AG08396 (cell line): ENCODE measurements around the gene TMEM212.

Experiments
- DNase-seq: peaks from one replicate; pipeline ENCODE4 v3.0.0; 2012; ENCODE audit warnings: low spot score, mixed read lengths

Gene TMEM212

DNA sequence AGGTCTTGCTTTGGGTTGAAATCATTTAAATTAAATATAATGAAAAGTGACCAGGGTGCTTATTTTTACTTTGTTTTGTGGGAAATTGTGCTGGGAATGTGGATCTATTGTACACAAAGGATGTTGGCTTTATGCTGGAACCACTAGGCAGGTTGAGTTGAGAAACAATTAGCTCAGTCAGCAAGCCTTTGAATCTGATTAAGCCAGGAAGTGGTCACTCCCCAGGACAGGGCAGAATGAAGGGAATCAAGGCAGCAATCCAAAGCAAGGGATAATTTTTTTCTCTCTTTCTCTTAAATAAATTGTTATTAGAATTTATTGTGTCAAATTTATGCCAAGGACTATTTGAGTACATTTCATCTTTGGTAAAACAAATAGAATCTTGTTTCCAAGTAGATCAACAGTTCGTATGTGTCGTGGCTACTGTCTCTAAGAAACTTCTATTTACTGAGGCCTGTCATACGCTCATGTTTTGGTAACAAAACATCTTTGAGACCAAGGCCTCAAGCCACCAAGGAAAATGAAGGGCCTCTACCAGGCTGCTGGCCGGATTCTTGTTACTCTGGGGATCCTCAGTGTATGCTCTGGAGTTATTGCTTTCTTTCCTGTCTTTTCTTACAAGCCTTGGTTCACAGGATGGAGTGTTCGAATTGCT lies at the start of gene TMEM212:
Gene TMEM212, plus strand, starts transcription at position 486 of the 655 bp plus-strand sequence. Its CDS starts 35 bp downstream, at position 521.
- DNase-seq, result no peak

DNA sequence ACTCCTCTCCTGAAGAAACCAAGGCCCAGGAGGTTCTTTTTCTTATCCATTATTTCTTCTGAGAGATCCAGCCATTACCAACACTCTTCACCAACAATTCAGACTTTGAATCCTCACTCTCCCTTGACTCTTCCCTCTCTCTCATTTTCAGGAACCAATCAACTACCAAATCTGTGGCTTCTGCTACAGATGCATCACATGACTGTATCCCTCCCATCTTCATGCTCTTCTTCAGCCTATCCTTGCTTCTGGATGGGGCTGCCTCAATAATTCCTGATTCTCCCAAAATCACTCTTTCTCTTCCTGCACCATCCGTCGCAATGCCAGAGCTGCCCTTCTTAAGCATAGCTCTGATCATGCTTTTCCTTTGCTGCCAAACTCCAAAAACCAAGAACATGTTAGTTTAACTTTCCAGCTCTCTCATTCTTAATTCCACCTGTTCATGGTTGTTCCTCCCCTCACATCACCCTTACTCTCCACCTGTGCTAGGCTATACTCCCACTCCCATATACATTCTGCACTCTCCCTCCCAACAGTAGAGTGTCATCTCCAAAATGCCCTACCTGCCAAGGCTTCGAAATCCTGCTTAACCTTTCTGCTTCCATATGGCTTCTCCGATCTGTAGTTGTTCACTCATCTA lies 46.4 kb upstream of the TMEM212 start:
- DNase-seq, result no peak

DNA sequence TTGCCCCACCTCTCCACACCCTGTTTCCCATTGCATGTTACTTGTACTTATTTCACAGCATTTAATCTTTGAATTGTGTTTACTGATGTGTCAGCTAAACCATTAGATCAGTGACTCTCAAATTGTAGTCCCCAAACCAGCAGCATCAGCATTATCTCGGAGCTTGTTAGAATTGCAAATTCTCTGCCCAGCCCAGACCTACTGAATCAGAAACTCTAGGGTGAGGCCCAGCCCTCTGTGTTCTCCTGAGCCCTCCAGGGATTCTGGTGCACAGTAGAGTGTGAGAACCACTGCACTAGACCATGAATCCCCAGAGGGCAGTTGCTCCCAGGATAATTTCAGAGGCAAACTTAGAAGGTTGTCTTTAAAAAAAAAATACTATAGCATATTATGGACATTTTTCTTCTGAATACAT lies 45.9 kb upstream of the TMEM212 start:
- DNase-seq, result no peak

DNA sequence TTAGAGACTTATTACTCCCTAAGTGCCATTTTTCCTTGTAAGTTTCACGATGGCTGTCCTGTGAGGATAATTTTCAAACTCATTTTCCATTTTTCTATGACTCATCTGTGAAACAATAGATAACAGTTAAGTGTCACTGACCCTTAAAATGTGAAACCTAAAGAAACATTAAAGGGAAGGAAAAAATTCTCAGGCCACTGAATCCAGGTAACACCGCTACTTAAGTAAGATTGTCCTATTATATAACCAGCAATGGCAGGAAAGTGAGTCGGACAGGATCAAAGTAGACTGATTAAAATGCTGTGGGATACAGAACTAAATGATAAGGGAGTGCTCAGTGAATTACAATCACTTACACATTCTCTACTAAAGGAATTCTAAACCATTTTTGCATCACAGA lies 45.3 kb upstream of the TMEM212 start:
- no peak for DNase-seq

DNA sequence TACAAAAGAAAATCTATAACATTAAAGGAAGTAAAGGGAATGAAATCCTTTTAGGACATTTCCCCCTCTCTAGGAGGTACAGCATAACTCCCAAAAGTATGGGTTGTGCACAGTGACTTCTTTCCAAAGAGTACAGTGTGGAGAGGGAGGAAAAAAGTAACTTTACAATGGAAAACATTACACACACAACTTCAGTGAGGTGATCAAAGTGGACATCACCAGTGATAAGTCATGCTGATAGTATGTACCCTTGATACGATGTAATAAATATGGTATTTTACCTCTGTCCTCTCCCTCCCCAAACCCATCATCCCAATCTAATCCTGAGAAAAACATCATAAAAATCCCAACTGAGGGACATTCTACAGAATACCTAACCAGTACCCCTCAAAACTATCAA lies 43.6 kb upstream of the TMEM212 start:
- no peak for DNase-seq

DNA sequence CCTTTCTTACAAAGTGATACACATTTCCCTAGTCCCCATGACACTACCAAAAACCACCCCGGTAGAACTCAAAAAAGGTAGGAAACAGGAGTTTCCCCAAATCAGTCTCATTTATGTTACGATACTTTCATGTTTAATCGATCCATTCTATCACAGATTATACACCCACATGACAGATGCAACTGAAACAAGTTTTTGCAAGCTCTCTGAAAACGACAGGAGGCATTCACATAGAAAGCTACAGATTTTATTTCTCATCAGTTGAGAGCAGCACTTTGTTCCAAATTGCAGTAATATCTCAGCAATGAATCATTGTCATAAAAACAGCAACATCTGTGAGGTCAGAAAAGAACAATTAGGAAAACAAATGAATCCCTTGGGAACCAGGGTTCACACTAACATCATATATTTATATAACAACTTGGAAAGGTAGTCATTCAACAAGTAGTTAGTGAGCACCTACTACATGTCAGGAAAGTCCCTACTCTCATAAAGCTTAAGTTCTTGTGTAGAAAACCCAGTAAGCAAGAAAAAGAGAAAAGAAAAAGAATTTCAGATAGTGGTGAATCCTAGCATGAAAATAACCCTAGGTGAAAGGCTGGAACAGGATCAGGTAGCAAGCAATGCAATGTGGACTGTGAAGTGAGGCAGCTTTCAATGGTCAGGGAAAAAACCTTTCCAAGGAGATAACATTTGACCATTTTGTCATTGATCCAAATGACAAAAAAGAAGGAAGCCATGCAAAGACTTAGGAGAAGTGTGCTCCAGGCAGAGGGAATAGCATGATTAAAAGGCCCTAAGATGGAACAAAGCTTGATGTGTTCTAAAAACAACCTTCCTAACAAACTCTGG lies 41.2 kb upstream of the TMEM212 start:
- DNase-seq, result peak; percentile 21

DNA sequence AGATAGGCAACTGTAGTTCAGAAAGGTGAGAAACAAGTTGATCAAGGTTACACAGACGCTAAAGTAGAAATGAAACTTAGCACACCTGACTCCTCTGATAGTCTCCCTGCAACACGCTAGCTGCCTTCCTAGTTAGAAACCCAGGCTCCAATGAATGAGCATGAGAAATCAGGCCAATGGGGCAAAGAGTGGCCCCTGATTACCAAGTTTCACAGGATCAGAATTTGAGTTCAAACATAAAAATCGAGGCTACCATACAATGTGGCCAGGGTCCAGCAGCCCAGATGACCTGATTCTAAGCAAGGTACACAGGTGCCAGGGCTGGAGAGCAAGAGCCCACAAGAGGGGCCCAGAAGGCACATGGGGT lies 40.6 kb upstream of the TMEM212 start:
- no peak for DNase-seq

DNA sequence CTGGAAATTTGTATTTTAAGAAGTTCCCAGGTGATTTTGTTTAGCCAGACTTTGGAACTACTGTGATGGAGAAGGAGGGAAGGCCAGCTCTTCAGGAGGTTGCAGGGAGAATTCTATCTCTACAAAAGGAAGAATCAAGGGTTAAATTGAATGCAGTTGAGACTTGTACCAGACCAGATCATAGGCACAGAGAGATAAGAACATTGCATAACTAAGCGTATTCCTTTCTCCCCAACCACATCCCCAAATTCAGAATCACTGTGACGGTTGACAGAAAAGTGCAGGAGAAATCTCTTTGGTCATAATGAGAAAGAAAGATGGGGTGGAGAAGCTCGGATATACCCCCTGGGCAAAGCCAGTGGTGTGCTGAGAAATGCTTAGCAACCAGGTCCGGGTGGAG lies 40.1 kb upstream of the TMEM212 start:
- DNase-seq, result no peak

DNA sequence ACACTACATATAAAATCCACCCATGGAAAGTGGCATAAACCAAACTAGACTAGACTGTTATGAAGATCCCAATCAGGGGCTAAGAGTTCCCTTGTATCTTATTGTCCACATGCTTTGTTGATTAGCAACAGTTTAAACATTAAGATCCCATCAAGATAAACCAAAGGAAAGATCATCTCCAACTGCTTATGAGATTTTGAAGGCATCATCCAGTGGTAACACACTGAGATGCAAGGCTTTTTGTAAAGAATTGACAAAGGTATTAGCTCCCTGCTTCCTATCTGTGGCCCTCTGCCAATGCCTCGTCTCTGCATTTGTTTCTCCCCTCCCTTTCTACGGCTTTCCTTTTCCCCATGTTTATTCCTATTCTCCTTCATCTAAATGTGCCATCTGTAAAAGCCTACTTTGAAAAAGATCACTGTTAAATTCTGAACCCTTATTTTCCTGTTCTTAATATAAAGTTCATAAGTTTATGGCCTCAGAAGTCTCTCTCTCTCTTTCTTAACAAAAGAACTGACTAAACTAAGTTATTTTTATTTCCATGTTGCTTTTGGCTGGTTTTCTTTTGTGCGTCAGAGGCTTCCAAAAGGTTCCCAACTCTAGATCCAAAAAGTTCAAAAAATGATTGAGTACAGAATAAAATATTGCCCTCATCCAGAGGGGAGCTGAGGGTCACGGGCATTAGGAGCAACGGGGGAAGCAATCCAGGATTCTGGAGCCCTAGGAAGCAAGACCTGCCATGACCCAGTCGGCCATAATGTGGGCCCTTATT lies 38.3 kb upstream of the TMEM212 start:
- DNase-seq, result no peak

DNA sequence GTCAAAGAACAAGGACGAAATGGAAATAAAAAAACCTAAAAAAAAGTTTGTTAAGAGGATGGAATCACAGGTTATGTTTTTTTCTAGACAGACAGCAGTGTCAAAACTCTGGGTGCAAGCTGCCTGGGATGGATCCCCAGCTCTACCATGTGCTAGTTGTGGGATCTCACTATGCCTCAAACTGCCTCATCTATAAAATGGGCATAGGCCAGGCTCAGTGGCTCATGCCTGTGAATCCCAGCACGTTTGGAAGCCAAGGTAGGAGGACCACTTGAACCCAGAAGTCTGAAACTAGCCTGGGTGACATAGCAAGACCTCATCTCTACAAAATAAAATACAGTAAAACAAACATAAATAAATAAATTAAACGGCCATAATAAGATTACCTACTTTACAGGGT lies 37.5 kb upstream of the TMEM212 start:
- no peak for DNase-seq

DNA sequence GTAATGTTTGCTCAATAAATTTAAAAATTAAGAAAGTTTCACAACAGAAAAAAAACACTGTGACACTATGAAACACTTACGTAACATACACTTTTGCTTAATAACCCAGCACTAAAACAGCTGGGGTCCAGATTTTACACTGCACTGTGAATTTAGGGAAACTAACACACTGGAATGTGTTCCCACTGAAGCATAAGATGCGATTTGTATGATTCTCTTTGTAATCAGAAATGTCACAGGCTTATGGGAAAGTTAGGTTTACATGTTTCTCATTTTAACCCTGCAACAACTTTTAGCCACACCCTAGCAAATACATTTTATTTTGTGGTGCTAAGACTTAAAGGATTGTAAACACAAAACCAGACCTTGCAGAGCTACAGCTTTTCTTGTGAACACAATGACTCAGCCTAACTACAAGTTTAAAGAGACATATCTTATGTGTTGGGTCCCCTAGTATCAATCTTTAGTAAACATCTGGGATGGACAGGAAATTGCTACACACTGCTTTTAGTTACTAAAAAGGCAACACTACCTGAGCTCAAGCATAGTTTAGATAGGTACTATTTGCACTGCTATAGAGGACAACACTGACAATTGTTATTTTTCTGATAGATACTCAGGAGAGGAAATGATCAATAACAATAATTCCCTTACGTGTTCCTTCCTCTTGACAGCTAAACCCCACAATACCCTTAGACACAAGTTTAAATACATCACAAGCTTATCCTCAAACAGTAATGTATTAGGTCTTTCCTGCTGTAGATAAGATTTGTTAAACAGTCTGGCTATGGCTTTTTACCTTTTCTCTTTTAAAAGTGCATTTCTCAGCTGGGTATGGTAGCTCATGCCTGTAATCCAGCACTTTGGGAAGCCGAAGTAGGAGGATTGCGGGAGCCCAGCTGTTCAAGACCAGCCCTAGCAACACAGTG lies 36.7 kb upstream of the TMEM212 start:
- DNase-seq, result peak; percentile 33

DNA sequence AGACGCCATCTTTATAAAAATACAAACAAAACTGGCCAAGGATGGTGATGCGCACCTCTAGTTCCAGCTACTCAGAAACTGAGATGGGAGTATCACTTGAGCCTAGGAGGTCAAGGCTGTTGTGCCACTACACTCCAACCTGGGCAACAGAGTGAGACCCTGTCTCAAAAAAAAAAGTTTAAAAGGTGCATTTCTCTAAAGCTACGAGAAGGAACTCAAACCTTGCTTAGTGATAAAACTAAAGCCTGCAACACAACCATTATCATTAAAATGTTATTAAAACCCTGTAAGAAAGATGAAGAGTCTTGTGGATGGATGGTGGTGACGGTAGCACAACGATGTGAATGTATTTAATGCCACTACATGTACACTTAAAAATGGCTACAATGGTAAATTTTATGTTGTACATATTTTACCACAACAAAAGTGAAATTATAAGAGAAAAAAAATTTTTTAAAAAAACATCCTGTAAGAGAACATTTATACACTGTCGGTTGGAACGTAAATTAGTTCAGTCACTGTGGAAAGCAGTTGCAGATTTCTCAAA lies 35.9 kb upstream of the TMEM212 start:
- DNase-seq, result no peak

DNA sequence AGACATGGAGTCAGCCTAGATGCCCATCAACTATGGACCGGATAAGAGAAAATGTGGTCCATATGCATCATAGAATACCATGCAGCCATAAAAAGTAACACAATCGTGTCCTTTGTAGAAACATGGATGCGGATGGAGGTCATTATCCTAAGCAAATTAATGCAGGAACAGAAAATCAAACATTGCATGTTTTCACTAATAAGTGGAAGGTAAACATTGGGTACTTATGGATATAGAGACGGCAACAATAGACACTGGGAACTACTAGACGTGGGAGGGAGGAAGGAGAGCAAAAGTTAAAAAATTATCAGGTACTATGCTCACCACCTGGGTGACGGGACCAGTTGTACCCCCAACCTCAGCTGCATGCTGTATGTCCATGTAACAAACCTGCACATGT lies 35.3 kb upstream of the TMEM212 start:
- no peak for DNase-seq

DNA sequence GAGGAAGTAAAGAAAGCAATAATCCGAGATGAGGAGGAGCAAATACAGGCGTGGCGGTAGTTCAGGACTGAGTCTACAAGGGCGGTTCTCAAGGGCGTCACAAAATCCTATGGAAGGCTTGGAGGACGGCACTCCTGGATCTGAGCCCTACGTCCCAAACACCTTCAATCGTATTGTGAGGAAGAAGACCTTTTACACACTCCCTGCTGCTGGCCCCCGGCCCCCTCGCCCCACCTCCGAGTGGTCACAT lies 33.6 kb upstream of the TMEM212 start:
- no peak for DNase-seq

DNA sequence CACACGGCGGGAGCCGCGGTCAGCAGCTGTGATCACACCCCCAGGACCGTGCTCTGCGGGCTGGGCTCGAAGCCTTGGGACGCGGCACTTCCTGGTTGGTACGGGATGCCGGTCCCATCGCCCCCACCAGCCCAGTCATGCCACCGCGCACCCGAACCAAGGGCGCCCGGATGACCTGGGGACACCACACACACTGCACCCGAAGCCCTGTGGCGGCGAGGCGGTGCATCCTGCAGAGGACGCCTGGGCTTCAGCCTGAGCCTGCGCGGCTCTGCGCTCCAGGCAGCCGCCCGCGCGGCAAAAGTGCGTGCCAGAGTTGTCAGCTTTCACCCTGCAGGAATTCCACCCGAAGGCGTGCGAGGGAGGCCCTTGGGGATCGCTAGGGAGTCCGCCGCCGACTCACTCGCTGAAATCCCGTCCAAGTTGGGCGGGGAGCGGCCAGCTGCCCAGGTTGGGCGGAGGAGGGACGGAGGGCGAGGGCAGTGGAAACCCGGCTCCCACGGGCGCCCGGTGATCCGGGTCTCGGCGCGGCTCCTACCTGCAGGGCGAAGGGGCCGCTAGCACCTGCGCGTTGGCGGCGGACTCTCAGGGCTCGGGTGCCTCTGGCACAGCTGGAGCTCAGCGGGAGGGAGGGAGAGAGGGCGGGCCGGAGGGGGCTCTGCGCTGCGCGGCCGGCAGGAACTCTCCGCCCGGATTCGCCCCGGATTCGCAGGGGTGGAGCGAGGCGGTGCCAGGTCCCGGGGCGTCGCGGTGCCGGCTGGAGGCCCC lies 33.1 kb upstream of the TMEM212 start, which contains the start of gene PLD1:
Gene PLD1, minus strand, starts transcription at position 623 of the 768 bp plus-strand sequence. CDS start 72,432 bp downstream, outside the sequence.
- DNase-seq, result peak; percentile 93

DNA sequence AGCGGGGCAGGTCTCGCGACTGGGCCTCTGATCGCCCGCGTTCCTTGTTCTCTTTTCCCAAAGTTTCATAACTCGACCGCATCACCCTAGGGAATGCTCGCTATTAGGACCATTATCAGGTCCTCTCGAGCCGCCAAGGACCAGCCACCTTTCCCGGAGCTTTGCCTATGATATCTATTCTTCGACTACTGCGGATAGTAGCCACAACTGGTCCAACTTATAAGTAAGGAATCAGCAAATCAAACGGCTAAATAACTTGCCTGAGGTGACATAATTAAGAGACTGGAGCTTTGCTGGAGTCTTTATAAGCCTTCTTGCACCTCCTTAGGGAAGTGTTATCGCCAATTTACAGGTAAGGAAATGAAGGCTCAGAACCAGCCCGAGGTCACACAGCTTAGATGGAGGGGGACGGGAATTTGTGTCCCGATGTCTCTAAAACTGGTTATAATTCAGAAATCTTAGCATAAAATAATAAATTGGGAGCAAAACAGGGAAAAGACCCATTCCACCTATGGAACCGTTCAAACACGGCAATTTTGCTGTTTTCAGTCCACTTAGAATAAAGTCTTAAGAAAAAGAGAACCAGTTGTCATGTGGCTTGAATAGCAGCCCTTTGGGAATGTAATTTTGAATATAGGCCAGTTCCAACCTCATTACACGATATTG lies 32.4 kb upstream of the TMEM212 start:
- no peak for DNase-seq

DNA sequence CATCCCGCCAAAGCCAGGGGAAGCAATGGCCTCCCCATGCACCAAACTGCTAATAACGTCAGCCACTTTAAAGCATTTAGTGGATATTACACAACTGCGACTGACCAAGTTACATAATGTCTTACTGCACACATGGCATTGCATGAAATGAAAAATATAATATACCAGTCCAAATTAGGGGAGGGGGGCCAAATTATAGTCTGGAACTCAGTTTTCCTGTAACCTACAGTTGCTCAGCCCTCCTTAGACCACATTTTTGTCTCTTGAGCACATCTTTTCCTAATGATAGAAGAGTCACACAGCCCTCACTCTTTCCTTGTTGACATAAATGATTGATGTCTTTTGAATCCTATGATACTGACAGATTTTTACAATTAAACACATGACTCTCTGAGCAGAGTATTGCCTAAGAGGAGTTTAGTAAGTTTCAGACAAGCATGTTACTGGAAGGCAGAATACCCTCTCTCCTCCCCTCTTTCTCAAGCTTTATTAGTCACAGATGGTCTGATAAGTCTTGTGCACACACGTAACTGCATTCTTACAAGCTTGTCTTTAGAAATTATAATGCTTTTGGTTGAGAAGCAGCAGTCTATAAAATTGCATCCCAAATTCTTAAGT lies 31.7 kb upstream of the TMEM212 start:
- DNase-seq, result peak; percentile 69

DNA sequence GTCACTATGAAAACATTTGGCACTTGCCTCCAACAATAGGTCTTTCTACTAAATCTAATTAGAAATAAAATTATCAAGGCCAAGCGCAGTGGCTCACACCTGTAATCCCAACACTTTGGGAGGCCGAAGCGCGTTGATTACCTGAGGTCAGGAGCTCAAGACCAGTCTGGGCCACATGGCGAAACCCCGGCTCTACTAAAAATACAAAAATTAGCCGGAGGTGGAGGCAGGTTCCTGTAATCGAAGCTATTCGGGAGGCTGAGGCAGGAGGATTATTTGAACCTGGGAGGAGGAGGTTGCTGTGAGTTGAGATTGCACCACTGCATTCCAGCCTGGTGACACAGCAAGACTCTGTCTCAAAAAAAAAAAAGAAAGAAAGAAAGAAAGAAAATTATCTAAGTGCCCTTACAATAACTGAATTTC lies 31.2 kb upstream of the TMEM212 start:
- DNase-seq, result no peak

DNA sequence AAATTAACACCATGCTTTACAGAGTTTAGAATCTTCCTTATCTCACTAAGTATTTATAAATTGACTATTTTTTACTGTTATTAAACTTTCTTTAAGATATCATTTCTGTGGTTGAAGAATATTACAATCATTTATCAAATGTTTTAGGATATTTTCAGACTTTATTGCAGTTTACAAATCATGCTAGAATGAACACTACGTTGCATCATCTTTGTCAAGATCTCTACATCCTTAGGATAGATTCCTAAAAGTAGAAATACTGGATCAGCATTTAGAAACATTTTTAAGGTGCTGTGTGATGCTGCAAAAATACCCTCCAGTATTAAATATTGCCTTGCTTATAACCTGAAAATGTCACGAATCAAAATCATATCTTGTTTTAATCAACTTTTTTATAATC lies 30.3 kb upstream of the TMEM212 start:
- DNase-seq, result no peak
